ENCODE measurements around the gene SCD5.

GRCh38 chr4:82787342-82787741 is 11.3 kb downstream of the SCD5 start:
- TF ChIP-seq POLR2A (IDR thresholded peaks at IDR 0.05) (no peak), POLR2AphosphoS5 (IDR thresholded peaks at IDR 0.05) (no peak), CTCF (IDR thresholded peaks at IDR 0.05) (no peak), EP300 (IDR thresholded peaks at IDR 0.05) (no peak)

Data from sigmoid colon (tissue), 4 donors.